ENCODE results near the gene SORCS3.

Gene SORCS3

GRCh38 chr10:105206616-105207015 lies 565.5 kb downstream of the SORCS3 start:
- DNase-seq, result no peak

- no peak for DNase-seq
Observed at GRCh38 chr10:105207476-105207995, 566.4 kb downstream of the SORCS3 start.

- DNase-seq, result no peak
Observed at GRCh38 chr10:105210546-105210945, 569.5 kb downstream of the SORCS3 start.

- DNase-seq, result no peak
Observed at GRCh38 chr10:105237685-105238084, 596.6 kb downstream of the SORCS3 start.

GRCh38 chr10:105239311-105240219 lies 598.5 kb downstream of the SORCS3 start:
- no peak for DNase-seq

- no peak for DNase-seq
Observed at GRCh38 chr10:105241254-105241653, 600.2 kb downstream of the SORCS3 start.

GRCh38 chr10:105243381-105243780 lies 602.3 kb downstream of the SORCS3 start:
- DNase-seq, result no peak

GRCh38 chr10:105243825-105244224 lies 602.7 kb downstream of the SORCS3 start:
- DNase-seq, result no peak

- no peak for DNase-seq
Observed at GRCh38 chr10:105247831-105248499, 606.9 kb downstream of the SORCS3 start.

- DNase-seq, result no peak
Observed at GRCh38 chr10:105252911-105253310, 611.8 kb downstream of the SORCS3 start.

- no peak for DNase-seq
Observed at GRCh38 chr10:105253515-105254212, 612.6 kb downstream of the SORCS3 start.

- no peak for DNase-seq
Observed at GRCh38 chr10:105258036-105258673, 617.1 kb downstream of the SORCS3 start.

GRCh38 chr10:105258674-105259065 lies 617.6 kb downstream of the SORCS3 start:
- DNase-seq, result no peak

- DNase-seq, result no peak
Observed at GRCh38 chr10:105259201-105259600, 618.1 kb downstream of the SORCS3 start.

- no peak for DNase-seq
Observed at GRCh38 chr10:105262666-105263065, 621.6 kb downstream of the SORCS3 start.

- no peak for DNase-seq
Observed at GRCh38 chr10:105266966-105267539, 626.0 kb downstream of the SORCS3 start.

GRCh38 chr10:105268961-105269360 lies 627.9 kb downstream of the SORCS3 start:
- DNase-seq, result no peak

- DNase-seq, result no peak
Observed at GRCh38 chr10:105269689-105270088, 628.6 kb downstream of the SORCS3 start.

- no peak for DNase-seq
Observed at GRCh38 chr10:105274556-105275070, 633.5 kb downstream of the SORCS3 start.

GRCh38 chr10:105278439-105278838 lies 637.3 kb downstream of the SORCS3 start:
- no peak for DNase-seq

- DNase-seq, result no peak
Observed at GRCh38 chr10:105279101-105279500, 638.0 kb downstream of the SORCS3 start.

GRCh38 chr10:105280895-105281294 lies 639.8 kb downstream of the SORCS3 start:
- DNase-seq, result no peak
